HG02759 (cell line): ENCODE results near the gene FAM20C.
"Not testable (repeated sequence)": the region's sequence is repeated elsewhere in the genome, so short reads cannot be mapped to it uniquely, and the experiment has no call there.

Source experiments
- ATAC-seq: cut with Tn5 transposase; IDR thresholded peaks from one replicate; pipeline ENCODE4 v1.9.1; 2021; ENCODE audit warnings: mild to moderate bottlenecking, moderate library complexity; ENCODE audit not compliant: unreplicated experiment

Gene FAM20C

GRCh38 chr7:255721-256361 lies 63.5 kb downstream of the FAM20C start:
- no peak for ATAC-seq

GRCh38 chr7:256461-256940 lies 64.1 kb downstream of the FAM20C start:
- no peak for ATAC-seq

GRCh38 chr7:256981-257646 lies 64.7 kb downstream of the FAM20C start:
- no peak for ATAC-seq

- ATAC-seq = no peak
Measured at GRCh38 chr7:257647-257992, 65.2 kb downstream of the FAM20C start.

- ATAC-seq = no peak
Measured at GRCh38 chr7:258476-259190, 66.3 kb downstream of the FAM20C start.

GRCh38 chr7:259191-259505 lies 66.8 kb downstream of the FAM20C start:
- ATAC-seq = no peak

GRCh38 chr7:259751-260405 lies 67.5 kb downstream of the FAM20C start:
- no peak for ATAC-seq

GRCh38 chr7:260441-261281 lies 68.3 kb downstream of the FAM20C start:
- ATAC-seq = no peak

- ATAC-seq = no peak
Measured at GRCh38 chr7:261341-262250, 69.2 kb downstream of the FAM20C start.

- ATAC-seq = no peak
Measured at GRCh38 chr7:262251-262572, 69.8 kb downstream of the FAM20C start.

- ATAC-seq = not testable (repeated sequence)
Measured at GRCh38 chr7:262631-263311, 70.4 kb downstream of the FAM20C start.

GRCh38 chr7:263483-264351 lies 71.3 kb downstream of the FAM20C start:
- ATAC-seq = not testable (repeated sequence)

- ATAC-seq = no peak
Measured at GRCh38 chr7:264541-265191, 72.3 kb downstream of the FAM20C start.

- ATAC-seq = no peak
Measured at GRCh38 chr7:265192-265997, 73.0 kb downstream of the FAM20C start.

GRCh38 chr7:265998-266850 lies 73.9 kb downstream of the FAM20C start:
- ATAC-seq = no peak
